Measurements from ENCODE around the gene ZIC1. TPM values are rescaled to one million over a fixed set of nuclear protein-coding genes. Genes with fewer than 3 reads are reported as not detected.

ZIC1 gene
- total RNA-seq, 2 donors from 2014 or later = not detected

GRCh38 chr3:147387885-147388699 lies 21.1 kb upstream of the ZIC1 start:
- H3K27ac Mint-ChIP-seq = no peak overlapping the region
- H3K4me1 Mint-ChIP-seq = no peaks in the 10 kb centered on the region
- no peak overlapping the region for H3K4me3 Mint-ChIP-seq
- no peak for ATAC-seq (replicated peaks)
- H3K9me3 Mint-ChIP-seq = no peaks in the 10 kb centered on the region
- H3K27me3 Mint-ChIP-seq = peaks cover 70% of the 10 kb centered on the region
- H3K36me3 Mint-ChIP-seq (ENCODE audit: low read depth) = no peaks in the 10 kb centered on the region

GRCh38 chr3:147388700-147389580 lies 20.2 kb upstream of the ZIC1 start:
- Mint-ChIP-seq H3K4me3 (no peak overlapping the region), H3K27me3 (peaks cover 65% of the 10 kb centered on the region), H3K27ac (no peak overlapping the region), H3K36me3 (ENCODE audit: low read depth) (no peaks in the 10 kb centered on the region), H3K4me1 (no peaks in the 10 kb centered on the region), H3K9me3 (no peaks in the 10 kb centered on the region)
- ATAC-seq (replicated peaks) = no peak

GRCh38 chr3:147389717-147390116 lies 19.4 kb upstream of the ZIC1 start:
- no peak overlapping the region for H3K27ac Mint-ChIP-seq
- no peak overlapping the region for H3K4me3 Mint-ChIP-seq
- H3K4me1 Mint-ChIP-seq = no peaks in the 10 kb centered on the region
- H3K27me3 Mint-ChIP-seq = peaks cover 65% of the 10 kb centered on the region
- H3K9me3 Mint-ChIP-seq = no peaks in the 10 kb centered on the region
- H3K36me3 Mint-ChIP-seq (ENCODE audit: low read depth) = no peaks in the 10 kb centered on the region
- ATAC-seq (replicated peaks) = no peak

GRCh38 chr3:147390589-147391569 lies 18.3 kb upstream of the ZIC1 start:
- no peak overlapping the region for H3K4me3 Mint-ChIP-seq
- no peaks in the 10 kb centered on the region for H3K4me1 Mint-ChIP-seq
- H3K9me3 Mint-ChIP-seq = no peaks in the 10 kb centered on the region
- peaks cover 63% of the 10 kb centered on the region for H3K27me3 Mint-ChIP-seq
- ATAC-seq (replicated peaks) = no peak
- H3K27ac Mint-ChIP-seq = no peak overlapping the region
- H3K36me3 Mint-ChIP-seq (ENCODE audit: low read depth) = no peaks in the 10 kb centered on the region

- no peaks in the 10 kb centered on the region for H3K4me1 Mint-ChIP-seq
- no peaks in the 10 kb centered on the region for H3K9me3 Mint-ChIP-seq
- no peak overlapping the region for H3K4me3 Mint-ChIP-seq
- no peak overlapping the region for H3K27ac Mint-ChIP-seq
- no peaks in the 10 kb centered on the region for H3K36me3 Mint-ChIP-seq (ENCODE audit: low read depth)
- H3K27me3 Mint-ChIP-seq = peaks cover 53% of the 10 kb centered on the region
- ATAC-seq (replicated peaks) = no peak
Measured at GRCh38 chr3:147391781-147392624, 17.2 kb upstream of the ZIC1 start.

- H3K4me1 Mint-ChIP-seq = no peaks in the 10 kb centered on the region
- no peak overlapping the region for H3K27ac Mint-ChIP-seq
- H3K36me3 Mint-ChIP-seq (ENCODE audit: low read depth) = no peaks in the 10 kb centered on the region
- no peak for ATAC-seq (replicated peaks)
- H3K4me3 Mint-ChIP-seq = no peak overlapping the region
- H3K27me3 Mint-ChIP-seq = peaks cover 56% of the 10 kb centered on the region
- no peaks in the 10 kb centered on the region for H3K9me3 Mint-ChIP-seq
Measured at GRCh38 chr3:147392625-147392946, 16.6 kb upstream of the ZIC1 start.

GRCh38 chr3:147393261-147393942 lies 15.8 kb upstream of the ZIC1 start:
- H3K4me1 Mint-ChIP-seq = no peaks in the 10 kb centered on the region
- H3K9me3 Mint-ChIP-seq = no peaks in the 10 kb centered on the region
- no peak overlapping the region for H3K27ac Mint-ChIP-seq
- H3K27me3 Mint-ChIP-seq = peaks cover 54% of the 10 kb centered on the region
- no peak overlapping the region for H3K4me3 Mint-ChIP-seq
- no peaks in the 10 kb centered on the region for H3K36me3 Mint-ChIP-seq (ENCODE audit: low read depth)
- no peak for ATAC-seq (replicated peaks)

- no peak for ATAC-seq (replicated peaks)
- Mint-ChIP-seq H3K27me3 (peaks cover 50% of the 10 kb centered on the region), H3K4me3 (no peak overlapping the region), H3K27ac (no peak overlapping the region), H3K36me3 (ENCODE audit: low read depth) (no peaks in the 10 kb centered on the region), H3K4me1 (no peaks in the 10 kb centered on the region), H3K9me3 (no peaks in the 10 kb centered on the region)
Measured at GRCh38 chr3:147393943-147394883, 15.0 kb upstream of the ZIC1 start.

GRCh38 chr3:147394884-147395225 lies 14.3 kb upstream of the ZIC1 start:
- no peaks in the 10 kb centered on the region for H3K4me1 Mint-ChIP-seq
- no peak overlapping the region for H3K4me3 Mint-ChIP-seq
- peaks cover 49% of the 10 kb centered on the region for H3K27me3 Mint-ChIP-seq
- H3K9me3 Mint-ChIP-seq = no peaks in the 10 kb centered on the region
- H3K27ac Mint-ChIP-seq = no peak overlapping the region
- H3K36me3 Mint-ChIP-seq (ENCODE audit: low read depth) = no peaks in the 10 kb centered on the region
- no peak for ATAC-seq (replicated peaks)

GRCh38 chr3:147395899-147396711 lies 13.1 kb upstream of the ZIC1 start:
- H3K4me1 Mint-ChIP-seq = no peaks in the 10 kb centered on the region
- H3K9me3 Mint-ChIP-seq = no peaks in the 10 kb centered on the region
- no peaks in the 10 kb centered on the region for H3K36me3 Mint-ChIP-seq (ENCODE audit: low read depth)
- H3K27me3 Mint-ChIP-seq = peaks cover 48% of the 10 kb centered on the region
- no peak overlapping the region for H3K4me3 Mint-ChIP-seq
- ATAC-seq (replicated peaks) = no peak
- H3K27ac Mint-ChIP-seq = no peak overlapping the region

- Mint-ChIP-seq H3K9me3 (no peaks in the 10 kb centered on the region), H3K4me1 (no peaks in the 10 kb centered on the region), H3K27me3 (peaks cover 46% of the 10 kb centered on the region), H3K36me3 (ENCODE audit: low read depth) (no peaks in the 10 kb centered on the region), H3K4me3 (no peak overlapping the region), H3K27ac (no peak overlapping the region)
- ATAC-seq (replicated peaks) = no peak
Measured at GRCh38 chr3:147396712-147397046, 12.5 kb upstream of the ZIC1 start.
